Inflammatory macrophage (primary cell): ENCODE results near the gene WDR45B.
"Not testable (repeated sequence)": the region's sequence is repeated elsewhere in the genome, so short reads cannot be mapped to it uniquely, and the experiment has no call there.

ENCODE experiments used
- DNase-seq, 2 donors: peaks; one replicate each; pipeline ENCODE4 v3.0.0-alpha.2; 2020 to 2022

The WDR45B gene

DNA sequence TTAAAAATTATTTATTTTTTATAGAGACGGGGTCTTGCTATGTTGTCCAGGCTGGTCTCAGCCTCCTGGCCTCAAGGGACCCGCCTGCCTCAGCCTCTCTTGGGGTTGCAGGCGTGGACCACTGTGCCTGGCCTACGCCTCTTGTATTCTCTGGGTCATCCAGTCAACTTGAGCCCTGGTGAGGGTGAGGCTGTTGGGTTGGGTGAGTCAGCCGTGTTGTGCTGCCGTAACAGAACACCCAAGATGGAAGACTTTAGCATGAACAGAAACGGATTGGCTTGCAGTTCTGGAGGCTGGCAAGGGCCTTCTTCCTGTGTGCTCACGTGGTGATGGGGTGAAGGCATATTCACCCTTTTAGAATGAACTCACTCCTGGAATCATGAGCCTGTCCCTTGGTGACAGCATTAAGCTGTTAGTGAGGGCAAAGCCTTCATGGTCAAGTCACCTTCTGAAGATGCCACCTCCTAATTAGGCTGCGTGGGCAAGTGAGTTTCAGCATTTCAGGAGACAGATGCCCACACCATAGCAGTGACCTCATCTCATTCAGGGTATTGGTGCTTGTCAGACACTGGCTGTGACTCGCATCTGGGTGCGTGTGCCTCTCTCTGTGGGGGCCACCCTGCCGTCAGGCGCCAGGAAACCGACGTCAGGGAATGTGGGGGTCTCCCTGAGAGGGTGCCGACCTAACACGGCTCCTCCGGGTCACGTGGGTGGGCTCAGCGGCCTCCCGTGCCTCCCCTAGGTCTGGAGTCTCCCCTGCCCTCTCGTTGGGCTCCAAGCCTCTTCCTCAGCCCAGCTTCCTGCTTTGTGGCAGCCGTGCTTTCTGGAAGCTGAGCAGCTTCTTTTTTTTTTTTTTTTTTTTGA is 49.8 kb downstream of the WDR45B start:
- DNase-seq = peak; percentile 38 to 65

DNA sequence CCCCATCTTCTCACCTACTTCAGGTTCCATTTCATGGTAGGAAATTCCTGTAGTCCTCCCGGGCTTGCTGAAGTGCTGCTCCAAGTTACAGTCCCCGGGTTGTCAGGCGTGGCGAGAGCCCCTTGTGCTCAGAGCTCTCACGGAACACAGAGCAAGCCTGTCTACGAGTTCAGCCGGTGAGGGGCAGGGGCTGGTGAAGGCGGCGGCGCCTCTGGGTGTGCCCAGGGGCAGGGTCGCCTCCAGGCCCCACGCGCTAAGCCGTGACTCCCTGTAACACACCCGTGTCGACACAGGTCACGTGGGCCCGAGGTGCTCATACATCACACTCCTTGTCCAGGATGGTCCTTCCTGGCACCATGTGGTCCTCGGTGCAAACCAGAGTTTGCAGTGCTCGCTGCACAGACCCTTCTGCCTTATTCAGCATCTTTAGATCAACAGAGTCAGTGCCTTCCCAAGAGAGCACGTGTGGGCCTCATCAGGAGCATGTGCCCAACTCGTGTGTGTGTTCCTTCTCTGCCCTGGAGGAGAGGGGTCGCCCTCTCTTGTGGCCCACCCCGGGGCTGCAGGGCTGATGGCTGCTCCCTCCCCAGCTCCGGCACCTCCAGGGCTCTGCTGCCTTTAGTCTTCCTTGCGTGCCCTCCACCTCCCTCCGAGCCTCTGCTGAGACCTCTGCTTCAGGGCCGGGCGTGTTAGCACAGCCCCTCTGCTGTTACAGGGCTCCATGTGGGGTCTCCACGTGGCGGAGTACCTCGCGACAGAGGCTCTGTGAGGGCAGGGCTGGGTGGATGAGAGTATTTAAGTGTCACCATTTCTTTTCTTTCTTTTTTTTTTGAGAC is 51.2 kb downstream of the WDR45B start:
- no peak for DNase-seq

GRCh38 chr17:82596296-82596695 is 51.9 kb downstream of the WDR45B start:
- DNase-seq = no peak

DNA sequence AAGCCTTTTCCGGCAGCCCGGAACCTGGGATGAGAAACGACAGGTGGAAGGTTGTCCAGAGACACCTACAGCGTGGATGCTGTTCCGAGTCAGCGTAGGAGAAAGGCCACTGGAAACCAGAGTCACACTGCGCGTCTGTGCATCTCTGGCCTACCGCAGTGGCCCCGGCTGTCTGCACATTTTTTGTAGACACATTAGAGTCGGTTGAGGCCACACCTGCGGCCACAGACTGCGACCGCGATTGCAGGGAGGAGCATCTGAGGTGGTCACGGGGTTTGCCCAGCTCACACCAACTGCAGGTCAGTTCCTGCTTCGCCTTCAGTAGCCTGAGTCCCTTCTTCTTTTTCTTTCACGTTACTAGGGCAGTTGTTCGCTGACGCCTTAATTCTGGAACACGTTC is 52.4 kb downstream of the WDR45B start:
- DNase-seq = no peak

GRCh38 chr17:82594571-82594970 is 53.7 kb downstream of the WDR45B start:
- DNase-seq = no peak

DNA sequence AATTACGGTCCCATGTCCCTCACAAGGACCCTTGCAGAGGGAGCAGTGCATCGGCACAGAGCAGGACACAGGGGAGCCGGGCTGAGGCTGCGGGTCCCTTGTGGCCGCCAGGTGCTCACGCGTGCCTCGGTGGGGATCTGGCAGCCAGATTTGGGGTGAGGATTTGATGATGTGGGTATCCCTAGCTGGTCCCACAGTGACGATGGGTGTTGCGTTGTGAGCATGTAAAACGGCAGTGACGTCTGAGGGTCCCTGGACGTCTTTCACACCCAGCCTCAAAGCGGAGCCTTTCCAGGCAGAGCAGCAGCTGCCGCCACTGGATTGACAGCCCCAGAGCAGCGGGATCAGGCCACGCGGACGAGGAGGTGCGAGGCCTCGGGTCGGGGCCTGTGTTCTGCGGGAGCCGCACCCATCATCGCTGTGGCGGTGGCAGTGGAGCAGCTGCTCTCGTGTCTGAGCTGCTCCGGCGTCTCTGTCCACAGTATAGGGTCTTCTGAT is 54.6 kb downstream of the WDR45B start:
- no peak for DNase-seq

- DNase-seq = peak in 1 of 2 donors; percentile 42
Observed at GRCh38 chr17:82592767-82593589, 55.3 kb downstream of the WDR45B start.

DNA sequence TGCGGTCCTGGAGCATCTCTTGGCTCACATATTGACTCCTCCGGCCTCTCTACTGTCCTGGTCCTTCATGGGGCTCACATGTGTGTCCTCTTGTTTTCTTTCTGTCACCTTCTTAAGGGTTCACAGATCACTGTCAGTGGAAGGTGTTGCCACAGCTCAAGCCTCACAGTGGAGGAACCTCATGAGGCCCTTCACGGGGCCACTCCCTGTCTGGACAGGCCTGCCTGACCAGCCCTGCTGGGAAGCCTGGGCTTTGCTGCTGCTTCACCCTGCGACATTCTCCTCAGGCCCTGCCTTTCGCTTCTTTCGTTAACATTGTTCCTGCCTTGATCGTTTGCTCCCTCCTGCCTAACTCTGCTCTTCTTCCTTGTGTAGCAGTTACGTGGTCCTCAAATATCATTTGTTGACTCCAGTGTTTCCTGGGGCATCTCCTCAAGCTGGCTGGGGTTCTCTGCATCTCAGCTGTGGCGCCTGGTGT is 55.9 kb downstream of the WDR45B start:
- peak; percentile 45 to 49 for DNase-seq

DNA sequence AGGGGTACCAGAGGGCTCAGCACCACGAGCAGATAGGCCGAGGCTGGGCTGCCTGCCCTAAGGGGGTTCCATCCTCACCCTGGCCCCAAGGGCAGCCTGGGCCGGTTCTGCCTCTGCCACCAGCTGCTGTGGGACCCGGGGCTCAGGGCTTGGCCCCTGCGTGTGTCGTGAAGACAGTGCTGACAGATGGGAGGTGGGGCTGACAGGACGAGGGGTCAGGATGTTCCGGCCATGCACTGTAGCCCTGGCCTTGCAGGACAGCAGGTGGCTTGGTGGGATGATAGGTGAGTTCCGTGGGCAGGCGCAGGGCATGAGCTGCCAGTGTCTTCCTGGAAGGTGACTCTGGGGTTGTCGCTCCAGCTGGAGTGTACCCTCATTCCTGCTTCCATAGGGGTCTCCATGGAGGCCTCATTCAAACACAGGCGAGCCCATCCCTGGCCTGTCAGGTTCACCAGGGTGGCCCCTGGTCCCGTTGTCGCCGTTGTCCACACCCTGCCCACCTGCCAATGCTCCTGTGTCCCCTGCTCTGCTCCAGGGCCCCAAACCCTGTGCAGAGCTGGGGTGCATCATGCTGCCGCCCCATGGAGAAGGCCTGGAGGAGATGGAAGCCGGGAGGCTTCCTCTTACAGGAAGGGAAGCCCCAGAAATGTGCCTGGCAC is 57.2 kb downstream of the WDR45B start:
- DNase-seq = no peak

- DNase-seq = no peak
Observed at GRCh38 chr17:82590216-82590615, 58.0 kb downstream of the WDR45B start.

GRCh38 chr17:82589851-82590180 is 58.4 kb downstream of the WDR45B start:
- no peak for DNase-seq

GRCh38 chr17:82588266-82589175 is 59.7 kb downstream of the WDR45B start:
- no peak for DNase-seq

DNA sequence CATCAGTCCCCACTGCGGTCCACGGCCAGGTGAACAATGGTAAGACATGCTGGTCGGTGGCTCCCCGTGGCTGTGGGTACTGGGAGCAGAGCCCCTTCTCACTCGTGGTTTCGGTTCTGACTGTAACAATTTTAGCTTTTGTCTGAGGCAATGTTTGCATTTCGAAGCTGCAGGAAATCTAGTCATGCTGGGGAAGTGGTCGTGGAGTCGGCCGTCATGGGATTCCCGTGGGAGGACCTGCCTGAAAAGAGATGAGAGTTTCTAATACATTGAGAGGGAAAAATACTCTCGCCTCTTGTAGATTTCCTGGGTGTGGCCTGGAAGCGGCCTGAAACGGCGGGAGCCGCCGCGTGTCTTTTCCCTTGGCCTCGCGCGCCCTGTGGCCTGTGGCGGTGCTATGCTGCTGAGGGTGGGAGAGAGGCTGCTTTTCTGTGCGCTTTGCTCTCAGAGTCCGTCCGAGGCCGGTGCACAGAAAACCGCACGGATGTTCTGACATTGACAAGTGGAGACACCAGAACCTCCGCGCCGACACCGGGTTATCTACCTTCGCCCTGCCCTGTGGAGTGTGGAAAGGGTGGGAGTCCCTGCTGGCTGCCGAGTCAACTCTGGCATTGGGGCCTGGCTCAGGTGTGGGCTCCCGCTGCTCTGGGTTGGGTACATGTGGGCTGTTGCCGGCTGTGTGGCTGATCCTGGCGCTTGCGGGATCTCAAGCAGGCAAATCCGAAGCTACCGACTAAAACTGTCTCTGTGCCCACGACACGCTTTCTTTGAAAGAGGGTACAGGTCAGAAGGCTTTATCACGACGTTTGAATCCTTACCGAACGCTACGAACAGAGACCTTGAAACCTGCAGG is 60.8 kb downstream of the WDR45B start:
- DNase-seq = peak; percentile 80 to 87

- no peak for DNase-seq
Observed at GRCh38 chr17:82586576-82587233, 61.5 kb downstream of the WDR45B start.

DNA sequence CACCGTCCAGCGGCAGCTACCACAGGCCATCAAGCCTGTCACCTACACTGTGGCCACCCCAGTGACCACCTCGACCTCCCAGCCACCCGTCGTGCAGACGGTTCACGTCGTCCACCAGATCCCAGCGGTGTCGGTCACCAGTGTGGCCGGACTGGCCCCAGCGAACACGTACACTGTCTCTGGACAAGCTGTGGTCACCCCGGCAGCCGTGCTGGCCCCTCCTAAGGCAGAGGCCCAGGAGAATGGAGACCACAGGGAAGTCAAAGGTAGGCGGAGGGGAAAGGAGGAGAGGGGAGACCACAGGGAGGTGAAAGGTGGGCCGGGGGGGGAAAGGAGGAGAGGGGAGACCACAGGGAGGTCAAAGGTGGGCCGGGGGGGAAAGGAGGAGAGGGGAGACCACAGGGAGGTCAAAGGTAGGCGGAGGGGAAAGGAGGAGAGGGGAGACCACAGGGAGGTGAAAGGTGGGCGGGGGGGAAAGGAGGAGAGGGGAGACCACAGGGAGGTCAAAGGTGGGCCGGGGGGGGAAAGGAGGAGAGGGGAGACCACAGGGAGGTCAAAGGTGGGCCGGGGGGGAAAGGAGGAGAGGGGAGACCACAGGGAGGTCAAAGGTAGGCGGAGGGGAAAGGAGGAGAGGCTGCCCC is 62.2 kb downstream of the WDR45B start:
- not testable (repeated sequence) for DNase-seq

- peak; percentile 89 to 95 for DNase-seq
Observed at GRCh38 chr17:82583720-82584234, 64.5 kb downstream of the WDR45B start.

DNA sequence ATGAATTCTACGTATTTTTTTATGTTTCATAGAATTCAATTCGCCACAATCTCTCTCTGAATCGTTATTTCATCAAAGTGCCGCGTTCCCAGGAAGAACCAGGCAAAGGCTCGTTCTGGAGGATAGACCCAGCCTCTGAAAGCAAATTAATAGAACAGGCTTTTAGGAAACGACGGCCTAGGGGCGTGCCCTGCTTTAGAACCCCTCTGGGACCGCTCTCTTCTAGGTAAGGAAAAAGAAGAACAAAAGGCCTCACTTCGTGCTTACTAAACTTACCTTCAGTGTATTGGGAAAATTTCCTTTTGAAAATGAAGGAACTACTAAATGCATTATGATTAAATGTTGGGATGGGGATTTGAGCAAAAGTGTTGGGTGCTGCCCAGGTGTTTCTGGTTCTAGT is 65.5 kb downstream of the WDR45B start:
- DNase-seq = no peak

- DNase-seq = peak; percentile 40 to 64
Observed at GRCh38 chr17:82582213-82582612, 66.0 kb downstream of the WDR45B start.

DNA sequence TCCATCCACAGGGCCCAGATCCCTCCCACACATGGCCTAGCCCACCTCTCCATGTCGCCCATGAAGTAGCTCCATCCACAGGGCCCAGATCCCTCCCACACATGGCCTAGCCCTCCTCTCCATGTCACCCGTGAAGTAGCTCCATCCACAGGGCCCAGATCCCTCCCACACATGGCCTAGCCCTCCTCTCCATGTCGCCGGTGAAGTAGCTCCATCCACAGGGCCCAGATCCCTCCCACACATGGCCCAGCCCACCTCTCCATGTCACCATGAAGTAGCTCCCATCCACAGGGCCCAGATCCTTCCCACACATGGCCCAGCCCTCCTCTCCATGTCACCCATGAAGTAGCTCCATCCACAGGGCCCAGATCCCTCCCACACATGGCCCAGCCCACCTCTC is 68.3 kb downstream of the WDR45B start:
- DNase-seq = peak in 1 of 2 donors; percentile 28
